NCI-H69 (cell line): Measurements from ENCODE around the gene IL11.
A peak's percentile ranks its signal among the peaks of the same experiment; 100 is the strongest.

ENCODE experiments used
- DNase-seq: peaks from one replicate; lab custom pipeline; 2025; lab: John Stamatoyannopoulos, UW

The IL11 gene

GRCh38 chr19:55391191-55391670 lies 21.0 kb upstream of the IL11 start:
- no peak for DNase-seq

GRCh38 chr19:55390461-55390880 lies 20.2 kb upstream of the IL11 start:
- peak; percentile 41 for DNase-seq

- no peak for DNase-seq
These were observed 19.4 kb upstream of the IL11 start for GRCh38 chr19:55389386-55390317.

- no peak for DNase-seq
These were observed 17.7 kb upstream of the IL11 start for GRCh38 chr19:55387736-55388497.

GRCh38 chr19:55386493-55386971 lies 16.3 kb upstream of the IL11 start:
- DNase-seq = no peak

- peak; percentile 99 for DNase-seq
These were observed 15.6 kb upstream of the IL11 start, which contains the start of gene RPL28 for GRCh38 chr19:55385724-55386492. Gene RPL28 (plus strand): TSS chr19:55385932. CDS start chr19:55386358, 426 bp downstream.

GRCh38 chr19:55384920-55385723 lies 14.9 kb upstream of the IL11 start:
- DNase-seq = peak; percentile 98

GRCh38 chr19:55384131-55384919 lies 14.1 kb upstream of the IL11 start, which contains the start of gene TMEM238:
Gene TMEM238 (minus strand): TSS chr19:55384292. CDS start chr19:55384259, 33 bp downstream.
- DNase-seq = peak; percentile 80

GRCh38 chr19:55383279-55384130 lies 13.2 kb upstream of the IL11 start:
- peak; percentile 81 for DNase-seq

- no peak for DNase-seq
These were observed 12.3 kb upstream of the IL11 start for GRCh38 chr19:55382522-55383054.

- no peak for DNase-seq
These were observed 11.8 kb upstream of the IL11 start for GRCh38 chr19:55382013-55382412.

GRCh38 chr19:55379174-55379573 lies 8.9 kb upstream of the IL11 start:
- DNase-seq = peak; percentile 28

- DNase-seq = peak; percentile 69
These were observed 7.3 kb upstream of the IL11 start for GRCh38 chr19:55377356-55378131.

GRCh38 chr19:55376241-55376933 lies 6.1 kb upstream of the IL11 start, which contains the start of gene TMEM190:
Gene TMEM190 (plus strand): TSS chr19:55376826. CDS start chr19:55376854, 28 bp downstream.
- peak; percentile 66 for DNase-seq

GRCh38 chr19:55373993-55374757 lies 3.9 kb upstream of the IL11 start:
- DNase-seq = peak; percentile 37

- DNase-seq = no peak
These were observed 3.2 kb upstream of the IL11 start for GRCh38 chr19:55373306-55373992.
